ENCODE results near the gene PROKR1. TPM values are rescaled to one million over a fixed set of nuclear protein-coding genes. Genes with fewer than 3 reads are reported as not detected.

PROKR1 gene
- total RNA-seq, 1 experiment from 2014 or later, result not detected

GRCh38 chr2:68627615-68628014 is 15.8 kb upstream of the PROKR1 start:
- no peaks in the 10 kb centered on the region for H3K36me3 Mint-ChIP-seq (ENCODE audit: insufficient read depth, unreplicated experiment)
- intact Hi-C loops (cut with micrococcal nuclease; ENCODE audit: unreplicated experiment), result no loop called here
- H3K4me1 Mint-ChIP-seq (ENCODE audit: low read depth, unreplicated experiment), result no peaks in the 10 kb centered on the region
- H3K27ac Mint-ChIP-seq (ENCODE audit: unreplicated experiment), result no peak overlapping the region
- CTCF ChIA-PET, result interaction anchor here (0.6 to 1.2 kb wide), 2 partner anchors 16 to 33 kb away, joined by 3 to 4 read pairs; no protein-coding TSS in a partner anchor
- TF ChIP-seq, protein P1, sequence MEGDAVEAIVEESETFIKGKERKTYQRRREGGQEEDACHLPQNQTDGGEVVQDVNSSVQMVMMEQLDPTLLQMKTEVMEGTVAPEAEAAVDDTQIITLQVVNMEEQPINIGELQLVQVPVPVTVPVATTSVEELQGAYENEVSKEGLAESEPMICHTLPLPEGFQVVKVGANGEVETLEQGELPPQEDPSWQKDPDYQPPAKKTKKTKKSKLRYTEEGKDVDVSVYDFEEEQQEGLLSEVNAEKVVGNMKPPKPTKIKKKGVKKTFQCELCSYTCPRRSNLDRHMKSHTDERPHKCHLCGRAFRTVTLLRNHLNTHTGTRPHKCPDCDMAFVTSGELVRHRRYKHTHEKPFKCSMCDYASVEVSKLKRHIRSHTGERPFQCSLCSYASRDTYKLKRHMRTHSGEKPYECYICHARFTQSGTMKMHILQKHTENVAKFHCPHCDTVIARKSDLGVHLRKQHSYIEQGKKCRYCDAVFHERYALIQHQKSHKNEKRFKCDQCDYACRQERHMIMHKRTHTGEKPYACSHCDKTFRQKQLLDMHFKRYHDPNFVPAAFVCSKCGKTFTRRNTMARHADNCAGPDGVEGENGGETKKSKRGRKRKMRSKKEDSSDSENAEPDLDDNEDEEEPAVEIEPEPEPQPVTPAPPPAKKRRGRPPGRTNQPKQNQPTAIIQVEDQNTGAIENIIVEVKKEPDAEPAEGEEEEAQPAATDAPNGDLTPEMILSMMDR (IDR thresholded peaks at IDR 0.05; ENCODE audit: unreplicated experiment), result no peak
- no peak for DNase-seq
- no TSS peak for BruUV-seq (replicated peaks)
- no peaks in the 10 kb centered on the region for H3K9me3 Mint-ChIP-seq (ENCODE audit: low read depth, unreplicated experiment)
- H3K27me3 Mint-ChIP-seq (ENCODE audit: unreplicated experiment), result peaks cover 64% of the 10 kb centered on the region
- H3K4me3 Mint-ChIP-seq (ENCODE audit: low read depth, unreplicated experiment), result no peak overlapping the region

DNA sequence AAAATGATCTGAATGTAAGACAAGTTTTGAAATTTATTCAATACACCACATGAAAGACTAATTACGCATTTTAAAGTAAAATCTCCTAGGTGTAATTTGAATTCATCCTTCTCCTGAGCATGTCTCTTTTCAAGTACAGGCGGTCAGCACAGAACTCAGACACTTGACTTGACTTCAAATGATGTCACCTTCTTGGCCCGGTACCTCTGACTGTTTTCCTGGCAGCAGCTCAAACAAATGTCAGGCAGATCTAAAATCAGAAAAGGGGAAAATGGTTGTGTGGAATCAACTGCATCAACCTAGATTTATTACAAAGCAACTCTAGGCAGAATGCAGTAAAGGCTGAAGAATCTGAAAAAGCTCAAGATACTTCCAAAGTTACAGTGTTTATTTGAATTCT is 11.4 kb upstream of the PROKR1 start:
- BruUV-seq (replicated peaks), result no TSS peak
- Mint-ChIP-seq H3K36me3 (ENCODE audit: insufficient read depth, unreplicated experiment) (no peaks in the 10 kb centered on the region), H3K27me3 (ENCODE audit: unreplicated experiment) (peaks cover 92% of the 10 kb centered on the region), H3K4me3 (ENCODE audit: low read depth, unreplicated experiment) (no peak overlapping the region), H3K4me1 (ENCODE audit: low read depth, unreplicated experiment) (no peaks in the 10 kb centered on the region), H3K9me3 (ENCODE audit: low read depth, unreplicated experiment) (no peaks in the 10 kb centered on the region), H3K27ac (ENCODE audit: unreplicated experiment) (no peak overlapping the region)
- TF ChIP-seq, protein P1 (IDR thresholded peaks at IDR 0.05; ENCODE audit: unreplicated experiment), result no peak
- CTCF ChIA-PET, result no interaction called here
- intact Hi-C loops (cut with micrococcal nuclease; ENCODE audit: unreplicated experiment), result no loop called here
- DNase-seq, result no peak

DNA sequence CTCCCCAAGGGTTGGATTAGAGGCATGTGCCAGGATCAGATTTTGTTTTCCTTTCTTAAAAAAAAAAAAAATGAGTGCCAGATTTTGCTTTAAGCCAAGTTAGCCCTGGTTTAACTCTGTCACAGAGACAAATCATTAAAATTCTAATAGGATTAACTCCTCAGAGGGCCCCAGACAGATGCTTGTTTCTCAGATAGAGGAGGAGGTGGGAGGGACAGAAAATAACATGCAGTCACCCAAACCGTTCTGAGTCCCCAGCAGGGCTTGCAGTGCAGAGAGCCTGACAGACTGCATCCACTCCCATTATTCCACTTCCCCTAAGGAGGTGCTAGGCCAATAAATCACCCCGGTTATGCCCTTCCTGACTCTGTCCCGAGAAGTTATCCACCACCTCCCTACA is 6.3 kb upstream of the PROKR1 start:
- Mint-ChIP-seq H3K27ac (ENCODE audit: unreplicated experiment) (no peak overlapping the region), H3K36me3 (ENCODE audit: insufficient read depth, unreplicated experiment) (no peaks in the 10 kb centered on the region), H3K27me3 (ENCODE audit: unreplicated experiment) (peaks cover 86% of the 10 kb centered on the region), H3K4me1 (ENCODE audit: low read depth, unreplicated experiment) (no peaks in the 10 kb centered on the region), H3K9me3 (ENCODE audit: low read depth, unreplicated experiment) (no peaks in the 10 kb centered on the region), H3K4me3 (ENCODE audit: low read depth, unreplicated experiment) (no peak overlapping the region)
- intact Hi-C loops (cut with micrococcal nuclease; ENCODE audit: unreplicated experiment), result no loop called here
- CTCF ChIA-PET, result no interaction called here
- DNase-seq, result no peak
- BruUV-seq (replicated peaks), result no TSS peak
- TF ChIP-seq, protein P1 (IDR thresholded peaks at IDR 0.05; ENCODE audit: unreplicated experiment), result no peak

DNA sequence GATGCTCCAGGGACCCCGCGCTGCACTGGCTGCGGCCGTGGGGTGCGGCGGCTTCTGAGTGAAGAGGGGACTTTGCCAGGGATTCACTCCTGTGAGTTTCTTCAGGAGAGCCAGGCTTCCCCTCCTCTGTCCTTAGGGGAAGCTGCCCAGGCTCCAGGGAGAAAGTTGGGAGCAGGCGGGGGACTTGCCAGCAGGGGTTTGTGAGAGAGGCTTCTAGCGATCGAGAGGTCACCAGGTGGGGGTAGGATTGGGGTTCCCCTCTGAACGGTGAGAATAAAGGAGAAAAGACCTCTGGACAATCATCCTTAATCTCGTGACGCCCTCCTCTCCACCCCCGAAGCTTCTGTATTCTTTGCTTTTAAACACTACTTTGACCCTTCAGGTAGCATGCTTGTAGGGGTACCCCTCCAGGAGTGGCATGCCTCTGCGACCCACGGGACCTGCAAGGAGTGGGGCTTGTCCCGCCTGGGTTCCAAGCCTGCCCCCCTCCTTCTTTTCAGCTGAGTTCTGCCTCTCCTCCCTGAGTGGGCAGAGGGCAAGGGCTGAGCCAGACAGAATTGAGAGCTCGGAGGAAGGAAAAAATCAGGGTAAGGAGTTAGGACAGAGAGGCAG is 601 bp downstream of the PROKR1 start:
- H3K27me3 Mint-ChIP-seq (ENCODE audit: unreplicated experiment), result peaks cover 94% of the 10 kb centered on the region
- no peaks in the 10 kb centered on the region for H3K4me1 Mint-ChIP-seq (ENCODE audit: low read depth, unreplicated experiment)
- no TSS peak for BruUV-seq (replicated peaks)
- intact Hi-C loops (cut with micrococcal nuclease; ENCODE audit: unreplicated experiment), result no loop called here
- TF ChIP-seq, protein P1 (IDR thresholded peaks at IDR 0.05; ENCODE audit: unreplicated experiment), result no peak
- H3K36me3 Mint-ChIP-seq (ENCODE audit: insufficient read depth, unreplicated experiment), result no peaks in the 10 kb centered on the region
- H3K27ac Mint-ChIP-seq (ENCODE audit: unreplicated experiment), result no peak overlapping the region
- H3K9me3 Mint-ChIP-seq (ENCODE audit: low read depth, unreplicated experiment), result no peaks in the 10 kb centered on the region
- DNase-seq, result no peak
- CTCF ChIA-PET, result no interaction called here
- H3K4me3 Mint-ChIP-seq (ENCODE audit: low read depth, unreplicated experiment), result no peak overlapping the region
